Measurements from ENCODE around the gene RASSF4. TPM values are rescaled to one million over a fixed set of nuclear protein-coding genes. Genes with fewer than 3 reads are reported as not detected.

Gene RASSF4
- total and polyA plus RNA-seq, 2 donors, result 17.9 to 50.0 TPM

DNA sequence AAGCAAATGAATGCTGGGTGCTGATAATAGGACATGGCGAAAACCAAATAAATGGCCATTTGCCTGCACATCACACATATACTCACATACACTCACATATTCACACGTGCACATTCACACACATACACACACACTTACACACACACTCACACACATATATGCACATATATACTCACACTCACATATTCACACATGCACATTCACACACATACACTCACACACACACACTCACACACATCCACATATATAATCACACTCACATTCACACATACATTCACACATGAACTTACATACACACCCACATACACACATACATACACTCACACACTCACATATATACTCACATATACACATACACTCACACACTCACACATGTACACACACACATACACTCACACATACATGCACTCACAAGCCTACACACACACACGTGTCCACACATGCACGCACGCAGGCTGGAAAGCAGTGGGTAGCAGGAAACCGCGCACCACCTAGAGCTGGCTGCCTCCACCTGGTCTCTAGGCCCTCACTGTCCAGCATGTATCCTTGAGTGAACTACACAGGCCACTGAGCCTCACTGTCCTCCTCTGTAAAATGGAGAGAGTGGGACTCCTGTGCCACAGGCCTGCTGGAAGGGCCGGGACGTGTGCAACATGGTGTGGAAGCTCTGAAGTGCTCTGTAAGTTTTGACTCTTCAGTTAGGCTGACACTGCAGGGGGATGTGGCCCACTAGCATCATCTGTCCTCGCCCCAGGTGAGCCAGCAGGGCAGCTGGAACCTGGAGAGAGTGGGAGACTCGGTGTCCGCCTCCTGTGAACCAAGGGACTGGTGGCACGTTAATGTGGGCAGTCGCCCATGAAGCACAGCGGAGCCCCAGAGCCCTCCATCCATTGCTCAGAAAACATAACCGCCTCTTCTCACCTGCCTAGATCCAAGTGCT is 33.5 kb upstream of the RASSF4 start:
- no peak overlapping the region for H3K27ac ChIP-seq (ENCODE audit: low read depth in 1 of 2, low read length in 1 of 2)
- peaks cover 0 to 8% of the 10 kb centered on the region in 2 donors for H3K4me1 ChIP-seq (ENCODE audit: control insufficient read depth in 2 of 2, insufficient read depth in 2 of 2, low read length in 2 of 2)
- no peaks in the 10 kb centered on the region for H3K9me3 ChIP-seq (ENCODE audit: control insufficient read depth in 2 of 2, insufficient read depth in 1 of 2, low read length in 1 of 2)
- no peak overlapping the region for H3K4me3 ChIP-seq (ENCODE audit: low read length in 2 of 2)
- no peaks in the 10 kb centered on the region for H3K36me3 ChIP-seq (ENCODE audit: control insufficient read depth in 2 of 2, insufficient read depth in 2 of 2, low read length in 1 of 2)
- H3K27me3 ChIP-seq (ENCODE audit: control insufficient read depth in 2 of 2, insufficient read depth in 1 of 2, low read length in 1 of 2), result no peaks in the 10 kb centered on the region
- no peak for DNase-seq (ENCODE audit: low read depth in 6 of 9, low spot score in 9 of 9)
- 97% methylated on average over 16 of the region's 16 CpGs for WGBS

DNA sequence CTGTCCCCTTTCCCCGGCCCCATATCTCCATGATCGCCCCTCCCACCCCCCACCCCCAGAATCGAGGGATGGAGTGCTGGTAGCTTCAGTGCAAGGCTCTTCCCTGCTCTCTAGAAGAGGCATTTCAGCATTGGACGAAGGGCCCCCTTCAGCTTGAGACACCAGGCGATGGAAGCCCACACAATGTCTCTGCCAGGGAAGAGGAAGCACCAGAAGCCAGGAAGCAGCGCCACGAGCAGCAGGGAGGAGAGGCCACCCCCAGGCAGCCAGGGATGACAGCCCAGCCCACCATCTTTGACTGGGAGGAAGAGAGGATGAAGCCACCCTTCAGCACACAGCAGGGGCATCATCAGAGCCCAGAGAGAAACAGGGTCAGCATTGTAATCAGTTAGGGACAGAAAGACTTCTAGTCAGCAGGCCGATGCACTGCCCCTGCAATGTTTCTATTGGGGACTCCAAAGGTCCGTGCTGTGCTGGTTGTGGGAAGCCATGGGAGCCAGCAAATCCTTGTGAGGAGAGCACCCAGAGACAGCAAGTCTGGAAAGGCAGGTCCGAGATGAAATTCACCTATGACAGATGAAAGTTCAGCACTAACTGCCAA is 32.8 kb upstream of the RASSF4 start:
- H3K27ac ChIP-seq (ENCODE audit: low read depth in 1 of 2, low read length in 1 of 2), result no peak overlapping the region
- H3K9me3 ChIP-seq (ENCODE audit: control insufficient read depth in 2 of 2, insufficient read depth in 1 of 2, low read length in 1 of 2), result no peaks in the 10 kb centered on the region
- 82% methylated on average over 10 of the region's 10 CpGs for WGBS
- H3K4me3 ChIP-seq (ENCODE audit: low read length in 2 of 2), result no peak overlapping the region
- no peak for DNase-seq (ENCODE audit: low read depth in 6 of 9, low spot score in 9 of 9)
- H3K4me1 ChIP-seq (ENCODE audit: control insufficient read depth in 2 of 2, insufficient read depth in 2 of 2, low read length in 2 of 2), result peaks cover 0 to 8% of the 10 kb centered on the region in 2 donors
- no peaks in the 10 kb centered on the region for H3K36me3 ChIP-seq (ENCODE audit: control insufficient read depth in 2 of 2, insufficient read depth in 2 of 2, low read length in 1 of 2)
- H3K27me3 ChIP-seq (ENCODE audit: control insufficient read depth in 2 of 2, insufficient read depth in 1 of 2, low read length in 1 of 2), result no peaks in the 10 kb centered on the region

DNA sequence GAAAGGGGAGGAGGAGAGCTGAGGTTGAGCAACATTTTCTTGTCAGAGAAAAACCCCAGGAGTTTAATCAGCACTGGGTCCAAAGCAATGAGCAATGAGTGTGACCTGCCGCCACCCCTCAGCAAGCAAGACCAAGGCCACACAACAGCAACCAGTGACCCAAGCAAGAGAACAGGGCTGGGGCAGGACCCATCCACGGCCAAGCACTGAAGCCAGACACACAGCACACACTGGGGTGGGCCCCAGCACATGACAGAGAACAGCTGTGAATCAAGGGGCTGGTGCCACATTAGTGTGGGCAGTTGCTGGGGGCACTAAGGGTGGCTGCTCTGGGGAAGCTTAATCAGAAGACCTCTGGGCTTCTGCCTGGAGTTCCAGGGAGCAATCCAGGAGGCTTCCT is 32.2 kb upstream of the RASSF4 start:
- 84% methylated on average over 2 of the region's 2 CpGs for WGBS
- no peak for DNase-seq (ENCODE audit: low read depth in 6 of 9, low spot score in 9 of 9)
- Histone ChIP-seq H3K4me3 (ENCODE audit: low read length in 2 of 2) (no peak overlapping the region), H3K36me3 (ENCODE audit: control insufficient read depth in 2 of 2, insufficient read depth in 2 of 2, low read length in 1 of 2) (no peaks in the 10 kb centered on the region), H3K27ac (ENCODE audit: low read depth in 1 of 2, low read length in 1 of 2) (no peak overlapping the region), H3K4me1 (ENCODE audit: control insufficient read depth in 2 of 2, insufficient read depth in 2 of 2, low read length in 2 of 2) (peaks cover 0 to 9% of the 10 kb centered on the region in 2 donors), H3K9me3 (ENCODE audit: control insufficient read depth in 2 of 2, insufficient read depth in 1 of 2, low read length in 1 of 2) (no peaks in the 10 kb centered on the region), H3K27me3 (ENCODE audit: control insufficient read depth in 2 of 2, insufficient read depth in 1 of 2, low read length in 1 of 2) (no peaks in the 10 kb centered on the region)

DNA sequence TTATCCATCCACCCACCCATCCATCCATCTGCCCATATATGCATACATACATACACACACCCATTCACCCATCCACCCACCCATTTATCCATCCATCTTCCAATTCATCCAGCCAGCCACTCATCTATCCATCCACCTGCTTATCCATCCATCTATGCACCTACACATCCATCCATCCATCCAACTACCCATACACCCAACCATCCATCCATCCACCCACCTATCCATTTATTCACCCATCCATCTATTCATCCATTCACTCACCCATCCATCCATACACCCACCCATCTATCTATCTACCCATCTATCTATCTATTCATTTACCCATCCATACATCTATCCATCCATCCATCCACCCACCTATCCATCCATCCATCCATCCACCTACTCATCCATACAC is 31.1 kb upstream of the RASSF4 start:
- Histone ChIP-seq H3K27me3 (ENCODE audit: control insufficient read depth in 2 of 2, insufficient read depth in 1 of 2, low read length in 1 of 2) (no peaks in the 10 kb centered on the region), H3K27ac (ENCODE audit: low read depth in 1 of 2, low read length in 1 of 2) (no peak overlapping the region), H3K4me1 (ENCODE audit: control insufficient read depth in 2 of 2, insufficient read depth in 2 of 2, low read length in 2 of 2) (peaks cover 5 to 20% of the 10 kb centered on the region in 2 donors), H3K9me3 (ENCODE audit: control insufficient read depth in 2 of 2, insufficient read depth in 1 of 2, low read length in 1 of 2) (no peaks in the 10 kb centered on the region), H3K4me3 (ENCODE audit: low read length in 2 of 2) (no peak overlapping the region), H3K36me3 (ENCODE audit: control insufficient read depth in 2 of 2, insufficient read depth in 2 of 2, low read length in 1 of 2) (no peaks in the 10 kb centered on the region)
- DNase-seq (ENCODE audit: low read depth in 6 of 9, low spot score in 9 of 9), result no peak

DNA sequence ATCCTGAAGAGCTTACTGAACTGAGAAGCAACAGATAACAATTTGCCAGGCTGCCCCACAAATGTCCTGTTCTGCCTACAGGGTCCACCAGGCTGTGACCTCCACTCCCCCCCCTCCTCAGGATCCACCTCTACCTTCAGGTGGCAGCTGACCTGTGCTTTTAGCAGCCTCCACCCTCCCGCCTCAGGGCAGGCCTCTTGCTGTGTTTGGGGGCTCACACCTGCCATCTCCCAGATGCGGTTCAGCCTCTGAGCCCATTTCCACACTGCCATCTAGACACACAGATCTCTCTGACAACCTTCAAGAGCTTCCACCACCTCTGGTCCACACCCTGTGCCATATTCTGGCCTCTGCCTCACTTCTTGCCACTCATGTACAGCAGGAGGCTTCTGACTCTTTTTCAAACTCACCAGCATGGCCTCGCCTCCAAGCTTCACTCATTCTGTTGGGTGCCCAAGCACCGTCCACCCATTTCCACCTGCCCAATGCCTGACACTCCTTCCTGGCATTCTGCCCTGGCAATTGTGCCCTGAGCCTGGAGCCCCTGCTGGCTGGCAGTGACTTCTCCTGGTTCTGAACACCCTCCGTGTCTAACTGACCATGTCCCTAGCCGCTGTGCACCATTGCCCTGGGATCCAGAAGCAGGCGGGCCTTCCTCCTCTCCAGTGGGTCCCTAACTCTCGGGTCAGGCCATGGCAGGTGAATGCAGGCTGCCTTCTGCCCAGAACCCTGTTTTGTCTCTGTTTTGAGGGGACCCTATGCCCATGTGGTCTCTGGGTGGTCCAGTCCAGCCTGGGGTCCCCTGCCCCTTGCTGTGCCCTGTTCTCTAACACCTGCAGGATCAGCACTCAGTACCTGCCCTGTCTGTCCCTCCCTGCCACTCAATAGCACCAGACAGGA is 30.0 kb upstream of the RASSF4 start:
- Histone ChIP-seq H3K27ac (ENCODE audit: low read depth in 1 of 2, low read length in 1 of 2) (no peak overlapping the region), H3K4me3 (ENCODE audit: low read length in 2 of 2) (no peak overlapping the region), H3K9me3 (ENCODE audit: control insufficient read depth in 2 of 2, insufficient read depth in 1 of 2, low read length in 1 of 2) (no peaks in the 10 kb centered on the region), H3K4me1 (ENCODE audit: control insufficient read depth in 2 of 2, insufficient read depth in 2 of 2, low read length in 2 of 2) (peaks cover 5 to 26% of the 10 kb centered on the region in 2 donors), H3K27me3 (ENCODE audit: control insufficient read depth in 2 of 2, insufficient read depth in 1 of 2, low read length in 1 of 2) (no peaks in the 10 kb centered on the region), H3K36me3 (ENCODE audit: control insufficient read depth in 2 of 2, insufficient read depth in 2 of 2, low read length in 1 of 2) (no peaks in the 10 kb centered on the region)
- no peak for DNase-seq (ENCODE audit: low read depth in 6 of 9, low spot score in 9 of 9)
- 84% methylated on average over 8 of the region's 8 CpGs for WGBS

DNA sequence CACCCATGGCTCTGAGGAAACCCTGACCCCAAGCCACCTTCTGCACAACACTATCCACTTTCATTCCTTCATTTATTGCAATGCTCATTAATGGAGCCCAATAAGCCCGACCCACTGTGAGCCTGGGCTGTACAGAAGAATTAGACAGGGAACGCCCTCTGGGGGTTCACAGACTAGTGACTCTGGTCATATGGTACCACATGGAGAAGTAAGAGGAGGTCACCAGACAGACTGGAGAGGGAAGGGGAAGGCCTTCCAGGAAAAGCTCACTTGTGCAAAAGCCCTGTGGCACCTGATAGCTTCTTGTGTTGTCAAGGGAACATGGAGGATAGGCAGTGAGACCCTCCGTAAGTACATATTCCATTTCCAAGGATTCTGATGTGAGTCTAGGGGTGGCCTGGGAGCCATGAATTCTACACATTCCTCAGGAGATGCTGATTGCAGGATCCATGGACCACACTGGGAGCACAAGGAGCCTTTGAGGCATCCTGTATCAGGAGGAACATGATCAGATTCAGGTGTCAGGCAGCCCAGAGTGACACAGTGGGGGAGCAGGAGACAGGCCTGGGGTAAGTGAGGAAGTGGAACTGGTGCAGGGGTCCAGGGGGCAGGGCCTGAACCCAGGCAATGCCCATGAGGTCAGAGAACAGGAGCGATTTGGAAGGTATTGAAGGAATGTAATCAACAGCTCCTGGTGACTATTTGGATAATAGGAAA is 28.5 kb upstream of the RASSF4 start:
- Histone ChIP-seq H3K9me3 (ENCODE audit: control insufficient read depth in 2 of 2, insufficient read depth in 1 of 2, low read length in 1 of 2) (peaks cover 0 to 6% of the 10 kb centered on the region in 2 donors), H3K36me3 (ENCODE audit: control insufficient read depth in 2 of 2, insufficient read depth in 2 of 2, low read length in 1 of 2) (no peaks in the 10 kb centered on the region), H3K4me3 (ENCODE audit: low read length in 2 of 2) (no peak overlapping the region), H3K4me1 (ENCODE audit: control insufficient read depth in 2 of 2, insufficient read depth in 2 of 2, low read length in 2 of 2) (peaks cover 14 to 36% of the 10 kb centered on the region in 2 donors), H3K27me3 (ENCODE audit: control insufficient read depth in 2 of 2, insufficient read depth in 1 of 2, low read length in 1 of 2) (no peaks in the 10 kb centered on the region), H3K27ac (ENCODE audit: low read depth in 1 of 2, low read length in 1 of 2) (no peak overlapping the region)
- WGBS, result 96% methylated on average over 4 of the region's 4 CpGs
- DNase-seq (ENCODE audit: low read depth in 6 of 9, low spot score in 9 of 9), result no peak

DNA sequence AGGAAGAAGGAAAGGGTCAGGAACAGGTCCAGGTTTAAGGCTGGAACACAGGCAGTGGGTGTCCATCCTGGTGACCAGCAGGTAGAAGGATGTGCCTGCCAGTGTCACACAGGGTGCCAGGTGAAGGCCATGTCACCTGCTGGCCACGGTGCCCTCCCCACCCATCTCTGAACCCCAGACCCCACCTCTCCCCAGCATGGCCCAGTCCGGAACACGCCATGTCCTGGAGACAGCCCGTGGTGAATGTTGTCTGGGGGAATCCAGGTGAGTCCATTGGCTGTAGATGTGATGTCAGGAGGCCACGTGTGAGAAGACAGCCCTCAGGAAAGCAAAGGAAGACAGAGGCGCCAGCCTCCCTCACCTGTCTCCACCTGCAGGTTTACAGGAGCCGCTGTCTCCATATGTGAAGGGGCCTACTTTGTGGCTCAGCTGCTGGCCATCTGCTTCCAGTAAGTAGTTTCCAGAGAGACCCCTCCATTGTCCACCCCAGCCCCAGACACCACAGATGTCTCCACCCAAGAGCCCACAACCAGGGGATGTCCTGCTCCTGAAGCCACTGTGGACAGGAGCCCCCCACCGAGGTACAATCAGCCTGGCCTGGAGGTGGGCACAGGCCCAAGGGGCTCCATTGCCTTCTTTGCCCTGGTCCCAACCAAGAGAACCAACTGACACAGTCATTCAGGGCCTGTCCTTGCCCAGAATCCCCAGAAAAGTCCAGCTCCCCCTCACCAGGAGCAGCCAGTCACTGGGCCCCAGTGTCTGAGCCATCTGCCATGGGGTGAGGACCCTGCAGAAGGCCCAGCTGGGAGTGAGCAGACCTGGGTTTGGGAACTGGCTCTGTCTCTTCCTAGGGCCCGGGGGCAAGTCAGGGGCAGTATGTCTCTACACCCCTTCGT is 27.7 kb upstream of the RASSF4 start:
- no peak overlapping the region for H3K4me3 ChIP-seq (ENCODE audit: low read length in 2 of 2)
- no peaks in the 10 kb centered on the region for H3K36me3 ChIP-seq (ENCODE audit: control insufficient read depth in 2 of 2, insufficient read depth in 2 of 2, low read length in 1 of 2)
- H3K27ac ChIP-seq (ENCODE audit: low read depth in 1 of 2, low read length in 1 of 2), result no peak overlapping the region
- peaks cover 19 to 44% of the 10 kb centered on the region in 2 donors for H3K4me1 ChIP-seq (ENCODE audit: control insufficient read depth in 2 of 2, insufficient read depth in 2 of 2, low read length in 2 of 2)
- peaks cover 0 to 6% of the 10 kb centered on the region in 2 donors for H3K9me3 ChIP-seq (ENCODE audit: control insufficient read depth in 2 of 2, insufficient read depth in 1 of 2, low read length in 1 of 2)
- H3K27me3 ChIP-seq (ENCODE audit: control insufficient read depth in 2 of 2, insufficient read depth in 1 of 2, low read length in 1 of 2), result no peaks in the 10 kb centered on the region
- DNase-seq (ENCODE audit: low read depth in 6 of 9, low spot score in 9 of 9), result no peak
- 97% methylated on average over 10 of the region's 10 CpGs for WGBS

Data from thymus (tissue), 11 donors.